ENCODE results near the gene KRT28.

DNA sequence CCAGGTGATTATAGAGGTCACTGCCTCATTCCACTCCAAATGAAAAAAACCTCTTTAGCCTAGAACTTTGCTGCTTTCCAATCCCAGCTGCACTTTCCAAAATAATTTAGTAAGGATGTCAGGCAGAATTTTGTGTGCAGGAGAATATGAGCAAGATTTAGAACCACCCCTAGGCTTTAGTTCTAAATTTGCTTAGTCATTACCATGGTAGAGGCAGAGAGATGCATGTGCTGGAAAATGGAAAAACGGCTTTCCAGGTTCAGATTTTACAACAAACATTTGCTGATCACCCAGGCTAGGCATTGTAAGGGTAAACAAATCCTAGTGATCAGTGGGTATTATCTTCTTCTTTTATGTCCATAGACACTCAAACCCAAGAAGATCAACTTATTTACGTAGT, 34.1 kb downstream of the KRT28 start:
- TF ChIP-seq POLR2A (IDR thresholded peaks at IDR 0.05; ENCODE audit: low read length) (no peak), GATA1 (IDR thresholded peaks at IDR 0.05; ENCODE audit: low read depth, low read length) (no peak)

Measured in erythroblast (primary cell).